ENCODE results near the gene DNAJC11.

The DNAJC11 gene

GRCh38 chr1:6599141-6599975, 102.3 kb downstream of the DNAJC11 start:
- DNase-seq, result no peak

GRCh38 chr1:6597777-6598131, 103.9 kb downstream of the DNAJC11 start:
- DNase-seq, result no peak

DNA sequence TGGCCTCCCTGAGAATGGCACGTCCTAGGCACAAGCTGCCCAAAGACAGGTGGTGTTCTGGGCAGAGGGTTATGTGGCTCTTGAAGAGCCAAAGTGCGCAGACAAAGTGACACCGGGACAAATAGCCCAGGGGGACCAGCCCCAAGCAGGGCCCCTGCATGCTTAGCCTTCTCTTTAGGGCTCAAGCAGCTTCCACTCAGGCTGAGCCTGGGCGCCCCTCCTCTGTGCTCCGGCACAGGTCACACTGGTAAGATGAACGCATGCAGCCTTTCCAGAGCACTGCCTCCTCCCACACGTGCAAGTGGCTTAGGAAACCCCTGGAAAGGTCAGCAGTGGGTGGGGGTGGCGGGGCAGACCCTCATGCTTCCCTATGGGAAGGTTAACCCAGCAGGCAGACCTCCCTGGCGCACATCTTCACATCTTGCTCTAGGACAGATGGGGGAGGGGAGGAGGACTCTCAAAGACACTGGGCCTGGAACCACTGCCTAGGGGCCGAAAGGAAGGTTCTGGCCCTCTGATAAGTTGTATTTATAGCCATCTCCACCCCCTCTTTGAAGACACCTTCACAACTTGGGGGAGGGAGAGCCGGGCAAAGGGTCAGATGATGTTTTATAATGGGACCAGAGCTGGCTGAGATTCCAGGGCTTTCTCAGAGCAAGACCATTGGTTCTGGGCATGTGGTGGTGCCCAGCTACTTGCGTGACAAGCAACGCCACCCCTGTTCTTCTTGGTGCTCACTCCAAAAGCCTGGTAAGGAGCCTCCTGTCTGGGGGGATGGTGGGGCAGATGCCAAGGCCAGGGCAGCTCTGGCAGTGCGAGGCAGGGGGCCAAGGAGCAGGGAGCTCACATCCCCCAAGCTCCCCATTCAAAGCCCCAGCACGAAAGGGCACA, 104.5 kb downstream of the DNAJC11 start:
- no peak for DNase-seq

DNA sequence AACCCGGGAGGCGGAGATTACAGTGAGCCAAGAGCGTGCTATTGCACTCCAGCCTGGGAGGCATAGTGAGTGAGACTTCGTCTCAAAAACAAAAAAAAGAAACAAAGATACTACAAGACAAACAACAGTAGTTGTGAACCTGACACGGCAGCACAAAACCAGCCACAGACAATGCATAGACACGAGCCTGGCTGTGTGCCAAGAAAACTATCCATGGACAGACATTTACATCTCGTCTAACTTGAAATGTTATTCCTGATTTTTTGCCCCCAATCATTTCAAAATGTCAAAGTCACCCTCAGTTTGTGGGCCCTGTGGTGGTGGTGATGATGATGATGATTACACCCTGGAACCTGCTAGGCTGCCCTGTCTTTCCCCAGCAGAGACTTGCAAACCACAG, 105.3 kb downstream of the DNAJC11 start:
- DNase-seq, result no peak

GRCh38 chr1:6594977-6595740, 106.5 kb downstream of the DNAJC11 start:
- no peak for DNase-seq

DNA sequence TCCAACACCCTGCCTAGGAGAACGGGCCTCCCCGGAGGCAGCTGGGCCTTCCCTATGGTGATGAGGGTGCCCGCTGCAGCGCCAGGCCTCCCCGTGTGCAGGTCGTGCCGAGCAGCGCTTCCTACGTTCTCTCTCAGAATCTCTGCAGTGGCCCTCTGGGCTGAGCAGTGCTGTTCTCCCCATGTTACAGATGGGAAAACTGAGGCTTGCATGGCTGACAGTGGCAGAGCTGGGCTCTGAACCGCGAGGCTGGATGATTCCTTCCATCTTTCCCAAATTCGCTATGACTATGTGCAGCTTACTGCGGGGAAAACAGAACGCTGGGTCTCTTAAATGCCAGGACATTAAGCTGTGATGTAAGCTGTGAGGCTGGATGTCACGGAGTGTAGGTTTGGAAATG, 107.8 kb downstream of the DNAJC11 start:
- DNase-seq, result no peak

- no peak for DNase-seq
These were observed 108.6 kb downstream of the DNAJC11 start for GRCh38 chr1:6592865-6593593.

DNA sequence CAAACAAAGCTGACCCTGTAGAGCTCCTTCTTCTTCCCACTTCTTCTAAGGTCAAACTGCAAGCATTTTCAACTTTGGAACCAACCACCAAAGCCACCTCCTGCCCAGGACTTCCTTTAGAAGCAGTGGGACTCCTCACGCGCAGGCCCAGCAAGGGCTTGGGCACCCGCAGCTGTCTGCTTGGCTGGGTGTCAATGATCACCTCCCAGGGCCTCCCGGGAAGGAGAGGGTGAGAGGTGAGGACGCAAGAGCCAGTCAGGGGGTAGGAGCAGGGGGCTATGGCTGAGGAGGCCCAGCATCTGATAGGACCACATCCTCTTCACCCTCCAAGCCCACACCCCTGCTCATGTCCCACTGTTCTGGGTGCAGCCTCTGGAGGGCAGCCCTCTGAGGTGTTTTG, 109.2 kb downstream of the DNAJC11 start:
- no peak for DNase-seq

DNA sequence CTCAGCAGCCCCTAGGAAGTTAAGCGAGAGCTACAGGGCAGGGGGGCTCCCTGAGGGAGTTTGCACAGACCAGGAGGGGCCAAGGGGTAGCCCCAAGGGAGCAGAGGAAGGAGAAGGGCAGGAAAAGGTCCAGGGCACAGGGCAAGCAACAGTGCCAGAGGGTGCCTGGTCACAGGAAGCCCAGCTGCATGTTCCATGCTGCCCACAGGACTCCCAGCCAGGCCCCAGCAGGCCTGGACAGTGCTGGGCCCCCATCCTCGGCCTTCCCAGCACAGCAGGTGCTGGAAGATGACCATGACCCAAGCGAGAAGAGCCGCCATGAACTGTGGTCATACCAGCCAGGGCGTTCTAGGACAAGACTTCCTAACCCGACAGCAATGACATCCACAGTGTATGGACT, 110.0 kb downstream of the DNAJC11 start:
- DNase-seq, result no peak

DNA sequence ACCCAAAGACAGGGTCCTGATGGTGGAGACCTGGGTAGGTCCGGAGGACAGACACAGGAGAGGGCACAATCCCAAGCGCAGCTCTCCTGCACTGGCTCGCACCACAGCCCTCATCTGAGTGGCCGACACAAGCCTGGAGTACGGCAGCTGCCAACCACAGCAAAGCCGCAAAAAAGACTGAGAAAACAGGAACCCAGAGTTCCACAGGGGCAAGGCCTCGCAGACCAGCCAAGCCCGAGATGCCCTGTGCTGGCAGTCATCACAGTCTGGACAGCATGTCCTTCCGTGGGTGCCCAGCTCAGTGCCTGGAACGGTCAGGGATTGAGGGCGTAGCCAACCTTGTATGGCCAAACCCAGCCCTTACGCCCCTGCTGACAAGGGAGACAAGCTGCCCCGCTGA, 110.4 kb downstream of the DNAJC11 start:
- no peak for DNase-seq

GRCh38 chr1:6590046-6590445, 111.6 kb downstream of the DNAJC11 start:
- no peak for DNase-seq

DNA sequence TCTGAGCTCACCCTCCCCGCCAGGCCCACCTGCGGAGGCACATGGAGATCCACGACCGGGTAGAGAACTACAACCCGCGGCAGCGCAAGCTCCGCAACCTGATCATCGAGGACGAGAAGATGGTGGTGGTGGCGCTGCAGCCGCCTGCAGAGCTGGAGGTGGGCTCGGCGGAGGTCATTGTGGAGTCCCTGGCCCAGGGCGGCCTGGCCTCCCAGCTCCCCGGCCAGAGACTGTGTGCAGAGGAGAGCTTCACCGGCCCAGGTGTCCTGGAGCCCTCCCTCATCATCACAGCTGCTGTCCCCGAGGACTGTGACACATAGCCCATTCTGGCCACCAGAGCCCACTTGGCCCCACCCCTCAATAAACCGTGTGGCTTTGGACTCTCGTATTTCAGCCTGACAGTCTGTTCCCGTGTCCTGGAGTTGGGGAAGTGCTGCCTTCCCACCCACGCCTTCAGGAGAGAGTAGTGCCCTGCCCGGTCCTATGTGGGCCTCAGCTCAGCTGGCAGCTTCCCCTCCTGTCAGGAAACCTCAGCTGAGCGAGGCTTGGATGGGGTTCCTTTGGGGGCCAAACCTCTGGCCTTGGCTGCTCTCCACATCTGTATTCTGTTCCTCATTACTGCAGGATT, 112.6 kb downstream of the DNAJC11 start:
- DNase-seq, result no peak

GRCh38 chr1:6588128-6588892, 113.3 kb downstream of the DNAJC11 start:
- no peak for DNase-seq

DNA sequence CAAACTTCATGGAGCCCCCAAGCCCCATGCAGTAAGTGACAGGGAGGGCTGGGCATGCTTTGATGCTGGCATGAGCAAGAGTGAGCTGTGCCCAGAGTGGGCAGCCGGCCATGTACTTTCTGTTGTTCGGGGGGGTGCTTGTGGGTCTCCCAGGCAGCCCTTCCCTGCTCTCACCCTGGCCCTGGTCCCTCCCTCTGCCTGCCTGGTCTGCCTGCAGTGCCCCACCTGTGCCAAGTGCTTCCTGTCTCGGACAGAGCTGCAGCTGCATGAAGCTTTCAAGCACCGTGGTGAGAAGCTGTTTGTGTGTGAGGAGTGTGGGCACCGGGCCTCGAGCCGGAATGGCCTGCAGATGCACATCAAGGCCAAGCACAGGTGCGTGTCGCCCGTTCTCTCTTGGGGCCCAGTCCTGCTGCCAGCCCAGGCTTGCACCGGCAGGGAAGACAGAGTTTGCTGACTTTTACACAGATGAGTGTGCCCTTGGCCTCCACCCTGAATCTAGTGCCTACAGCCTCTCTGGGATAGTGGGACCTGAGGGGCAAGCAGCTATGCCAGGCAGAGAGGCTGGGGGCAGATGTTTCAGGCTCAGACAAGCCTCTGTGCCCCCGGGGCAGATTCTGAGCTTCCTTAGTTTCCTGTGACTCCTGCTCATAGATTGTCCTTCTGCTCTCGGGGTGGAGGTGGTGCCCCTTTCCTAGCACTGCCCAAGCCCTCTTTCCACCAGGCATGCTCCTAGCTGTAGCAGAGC, 114.2 kb downstream of the DNAJC11 start:
- DNase-seq, result no peak

DNA sequence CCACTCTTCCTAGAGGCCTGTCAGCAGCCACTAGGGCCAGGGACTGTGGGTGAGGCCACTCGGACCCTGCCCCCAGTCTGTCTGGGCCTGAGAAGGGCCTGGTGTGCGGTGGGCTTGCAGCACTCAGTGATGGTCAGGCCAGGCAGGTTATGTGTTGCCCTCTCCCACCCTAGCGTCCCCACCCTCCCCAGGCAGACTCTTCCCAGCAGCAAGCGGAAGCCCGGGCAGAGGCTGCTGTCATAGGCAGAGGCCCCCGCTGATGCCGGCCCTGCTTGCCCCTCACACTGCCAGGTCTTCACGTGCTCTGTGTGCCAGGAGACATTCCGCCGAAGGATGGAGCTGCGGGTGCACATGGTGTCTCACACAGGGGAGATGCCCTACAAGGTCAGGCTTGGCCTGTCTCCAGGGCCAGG, 115.2 kb downstream of the DNAJC11 start:
- DNase-seq, result no peak

- DNase-seq, result no peak
These were observed 115.8 kb downstream of the DNAJC11 start for GRCh38 chr1:6585841-6586240.

DNA sequence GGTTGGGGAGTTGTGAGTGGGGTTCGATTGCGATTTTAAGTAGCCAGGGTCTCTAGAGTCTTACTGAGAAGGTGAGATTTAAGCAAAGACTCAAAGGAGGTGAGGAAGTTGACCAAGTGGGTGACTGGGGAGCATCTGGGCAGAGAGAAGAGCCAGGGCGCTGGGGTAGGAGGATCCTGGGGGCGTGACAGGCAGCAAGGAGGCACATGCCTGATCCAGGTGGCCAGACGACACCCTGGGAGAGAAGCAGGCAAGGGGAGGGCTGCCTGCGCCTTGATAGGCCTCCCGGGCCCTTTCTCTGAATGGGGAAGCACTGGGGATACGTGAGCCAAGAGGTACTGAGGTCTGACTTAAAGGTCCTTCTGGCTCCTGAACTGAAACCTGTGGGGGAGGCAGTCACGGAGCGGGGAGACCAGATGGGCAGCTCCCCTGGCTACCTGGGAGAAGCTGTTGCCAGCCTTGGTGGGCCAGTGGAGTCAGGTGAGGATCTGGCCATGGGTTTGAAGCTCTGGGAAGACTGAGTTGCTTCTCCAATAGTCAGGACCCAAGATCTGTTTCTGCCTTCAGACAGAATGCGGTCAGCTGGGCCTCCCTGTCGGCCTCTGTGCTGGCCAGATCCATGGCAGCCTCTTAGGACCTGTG, 116.4 kb downstream of the DNAJC11 start:
- DNase-seq, result no peak

All from NCI-H1436 (cell line).